ENCODE results near the gene EFNA5.

The EFNA5 gene

GRCh38 chr5:107618242-107618641, 52.5 kb downstream of the EFNA5 start:
- Histone ChIP-seq H3K4me3 (ENCODE audit: low read depth, low read length) (no peak overlapping the region), H2AFZ (ENCODE audit: low read length, unreplicated experiment) (no peak overlapping the region), H3K4me1 (ENCODE audit: control insufficient read depth, insufficient read depth, low read length, unreplicated experiment) (peaks cover 4% of the 10 kb centered on the region), H3K79me2 (ENCODE audit: control insufficient read depth, insufficient read depth, low read length, unreplicated experiment) (peaks cover 23% of the 10 kb centered on the region), H3K27me3 (ENCODE audit: insufficient read depth, low read length) (no peaks in the 10 kb centered on the region), H3K36me3 (ENCODE audit: insufficient read depth, low read length) (no peaks in the 10 kb centered on the region), H3K27ac (ENCODE audit: low read depth, low read length) (no peak overlapping the region)

- peaks cover 24% of the 10 kb centered on the region for H3K79me2 ChIP-seq (ENCODE audit: control insufficient read depth, insufficient read depth, low read length, unreplicated experiment)
- no peaks in the 10 kb centered on the region for H3K27me3 ChIP-seq (ENCODE audit: insufficient read depth, low read length)
- no peak overlapping the region for H3K27ac ChIP-seq (ENCODE audit: low read depth, low read length)
- H3K4me1 ChIP-seq (ENCODE audit: control insufficient read depth, insufficient read depth, low read length, unreplicated experiment): peaks cover 4% of the 10 kb centered on the region
- no peak overlapping the region for H3K4me3 ChIP-seq (ENCODE audit: low read depth, low read length)
- no peak overlapping the region for H2AFZ ChIP-seq (ENCODE audit: low read length, unreplicated experiment)
- H3K36me3 ChIP-seq (ENCODE audit: insufficient read depth, low read length): no peaks in the 10 kb centered on the region
Measured at GRCh38 chr5:107617052-107617451, 53.7 kb downstream of the EFNA5 start.

GRCh38 chr5:107616213-107616612, 54.5 kb downstream of the EFNA5 start:
- no peaks in the 10 kb centered on the region for H3K27me3 ChIP-seq (ENCODE audit: insufficient read depth, low read length)
- no peak overlapping the region for H2AFZ ChIP-seq (ENCODE audit: low read length, unreplicated experiment)
- no peak overlapping the region for H3K27ac ChIP-seq (ENCODE audit: low read depth, low read length)
- no peak overlapping the region for H3K4me3 ChIP-seq (ENCODE audit: low read depth, low read length)
- peaks cover 27% of the 10 kb centered on the region for H3K79me2 ChIP-seq (ENCODE audit: control insufficient read depth, insufficient read depth, low read length, unreplicated experiment)
- no peaks in the 10 kb centered on the region for H3K36me3 ChIP-seq (ENCODE audit: insufficient read depth, low read length)
- H3K4me1 ChIP-seq (ENCODE audit: control insufficient read depth, insufficient read depth, low read length, unreplicated experiment): peaks cover 4% of the 10 kb centered on the region

GRCh38 chr5:107615299-107615817, 55.4 kb downstream of the EFNA5 start:
- Histone ChIP-seq H3K27ac (ENCODE audit: low read depth, low read length) (no peak overlapping the region), H3K27me3 (ENCODE audit: insufficient read depth, low read length) (no peaks in the 10 kb centered on the region), H2AFZ (ENCODE audit: low read length, unreplicated experiment) (no peak overlapping the region), H3K4me1 (ENCODE audit: control insufficient read depth, insufficient read depth, low read length, unreplicated experiment) (peaks cover 4% of the 10 kb centered on the region), H3K36me3 (ENCODE audit: insufficient read depth, low read length) (no peaks in the 10 kb centered on the region), H3K79me2 (ENCODE audit: control insufficient read depth, insufficient read depth, low read length, unreplicated experiment) (peaks cover 22% of the 10 kb centered on the region), H3K4me3 (ENCODE audit: low read depth, low read length) (no peak overlapping the region)

GRCh38 chr5:107612541-107612940, 58.2 kb downstream of the EFNA5 start:
- peaks cover 40% of the 10 kb centered on the region for H3K79me2 ChIP-seq (ENCODE audit: control insufficient read depth, insufficient read depth, low read length, unreplicated experiment)
- H3K4me3 ChIP-seq (ENCODE audit: low read depth, low read length): no peak overlapping the region
- no peak overlapping the region for H3K27ac ChIP-seq (ENCODE audit: low read depth, low read length)
- H2AFZ ChIP-seq (ENCODE audit: low read length, unreplicated experiment): no peak overlapping the region
- H3K27me3 ChIP-seq (ENCODE audit: insufficient read depth, low read length): no peaks in the 10 kb centered on the region
- no peaks in the 10 kb centered on the region for H3K36me3 ChIP-seq (ENCODE audit: insufficient read depth, low read length)
- H3K4me1 ChIP-seq (ENCODE audit: control insufficient read depth, insufficient read depth, low read length, unreplicated experiment): peaks cover 4% of the 10 kb centered on the region

- no peaks in the 10 kb centered on the region for H3K4me1 ChIP-seq (ENCODE audit: control insufficient read depth, insufficient read depth, low read length, unreplicated experiment)
- H3K79me2 ChIP-seq (ENCODE audit: control insufficient read depth, insufficient read depth, low read length, unreplicated experiment): peaks cover 45% of the 10 kb centered on the region
- H2AFZ ChIP-seq (ENCODE audit: low read length, unreplicated experiment): no peak overlapping the region
- no peaks in the 10 kb centered on the region for H3K36me3 ChIP-seq (ENCODE audit: insufficient read depth, low read length)
- no peaks in the 10 kb centered on the region for H3K27me3 ChIP-seq (ENCODE audit: insufficient read depth, low read length)
- no peak overlapping the region for H3K4me3 ChIP-seq (ENCODE audit: low read depth, low read length)
- no peak overlapping the region for H3K27ac ChIP-seq (ENCODE audit: low read depth, low read length)
Measured at GRCh38 chr5:107610798-107611197, 59.9 kb downstream of the EFNA5 start.

GRCh38 chr5:107607671-107608345, 62.9 kb downstream of the EFNA5 start:
- Histone ChIP-seq H3K4me1 (ENCODE audit: control insufficient read depth, insufficient read depth, low read length, unreplicated experiment) (no peaks in the 10 kb centered on the region), H3K27me3 (ENCODE audit: insufficient read depth, low read length) (no peaks in the 10 kb centered on the region), H3K79me2 (ENCODE audit: control insufficient read depth, insufficient read depth, low read length, unreplicated experiment) (peaks cover 50% of the 10 kb centered on the region), H3K36me3 (ENCODE audit: insufficient read depth, low read length) (no peaks in the 10 kb centered on the region), H3K4me3 (ENCODE audit: low read depth, low read length) (no peak overlapping the region), H3K27ac (ENCODE audit: low read depth, low read length) (no peak overlapping the region), H2AFZ (ENCODE audit: low read length, unreplicated experiment) (no peak overlapping the region)

- no peaks in the 10 kb centered on the region for H3K27me3 ChIP-seq (ENCODE audit: insufficient read depth, low read length)
- H3K4me1 ChIP-seq (ENCODE audit: control insufficient read depth, insufficient read depth, low read length, unreplicated experiment): no peaks in the 10 kb centered on the region
- H2AFZ ChIP-seq (ENCODE audit: low read length, unreplicated experiment): no peak overlapping the region
- no peak overlapping the region for H3K4me3 ChIP-seq (ENCODE audit: low read depth, low read length)
- H3K27ac ChIP-seq (ENCODE audit: low read depth, low read length): no peak overlapping the region
- H3K79me2 ChIP-seq (ENCODE audit: control insufficient read depth, insufficient read depth, low read length, unreplicated experiment): peaks cover 49% of the 10 kb centered on the region
- no peaks in the 10 kb centered on the region for H3K36me3 ChIP-seq (ENCODE audit: insufficient read depth, low read length)
Measured at GRCh38 chr5:107607196-107607595, 63.5 kb downstream of the EFNA5 start.

- Histone ChIP-seq H3K27me3 (ENCODE audit: insufficient read depth, low read length) (no peaks in the 10 kb centered on the region), H3K27ac (ENCODE audit: low read depth, low read length) (no peak overlapping the region), H3K4me3 (ENCODE audit: low read depth, low read length) (no peak overlapping the region), H3K4me1 (ENCODE audit: control insufficient read depth, insufficient read depth, low read length, unreplicated experiment) (no peaks in the 10 kb centered on the region), H3K36me3 (ENCODE audit: insufficient read depth, low read length) (no peaks in the 10 kb centered on the region), H2AFZ (ENCODE audit: low read length, unreplicated experiment) (no peak overlapping the region), H3K79me2 (ENCODE audit: control insufficient read depth, insufficient read depth, low read length, unreplicated experiment) (peaks cover 44% of the 10 kb centered on the region)
Measured at GRCh38 chr5:107605596-107606125, 65.1 kb downstream of the EFNA5 start.

- Histone ChIP-seq H3K4me1 (ENCODE audit: control insufficient read depth, insufficient read depth, low read length, unreplicated experiment) (no peaks in the 10 kb centered on the region), H3K27ac (ENCODE audit: low read depth, low read length) (no peak overlapping the region), H3K27me3 (ENCODE audit: insufficient read depth, low read length) (no peaks in the 10 kb centered on the region), H3K4me3 (ENCODE audit: low read depth, low read length) (no peak overlapping the region), H3K36me3 (ENCODE audit: insufficient read depth, low read length) (no peaks in the 10 kb centered on the region), H3K79me2 (ENCODE audit: control insufficient read depth, insufficient read depth, low read length, unreplicated experiment) (peaks cover 41% of the 10 kb centered on the region), H2AFZ (ENCODE audit: low read length, unreplicated experiment) (no peak overlapping the region)
Measured at GRCh38 chr5:107604990-107605389, 65.7 kb downstream of the EFNA5 start.

All from ACC112 (cell line).